ENCODE measurements around the gene COX10.

COX10 gene

GRCh38 chr17:14152721-14153120, 83.4 kb downstream of the COX10 start:
- TF ChIP-seq CTCF (IDR thresholded peaks at IDR 0.05) = no peak

- TF ChIP-seq CTCF (IDR thresholded peaks at IDR 0.05) = no peak
Measured at GRCh38 chr17:14153374-14153773, 84.1 kb downstream of the COX10 start.

- no peak for TF ChIP-seq CTCF (IDR thresholded peaks at IDR 0.05)
Measured at GRCh38 chr17:14156689-14157088, 87.4 kb downstream of the COX10 start.

- no peak for TF ChIP-seq CTCF (IDR thresholded peaks at IDR 0.05)
Measured at GRCh38 chr17:14157822-14158221, 88.5 kb downstream of the COX10 start.

- no peak for TF ChIP-seq CTCF (IDR thresholded peaks at IDR 0.05)
Measured at GRCh38 chr17:14158707-14159106, 89.4 kb downstream of the COX10 start.

- no peak for TF ChIP-seq CTCF (IDR thresholded peaks at IDR 0.05)
Measured at GRCh38 chr17:14161419-14161818, 92.1 kb downstream of the COX10 start.

- no peak for TF ChIP-seq CTCF (IDR thresholded peaks at IDR 0.05)
Measured at GRCh38 chr17:14165616-14166015, 96.3 kb downstream of the COX10 start.

- no peak for TF ChIP-seq CTCF (IDR thresholded peaks at IDR 0.05)
Measured at GRCh38 chr17:14168582-14168981, 99.3 kb downstream of the COX10 start.
